Measurements from ENCODE around the gene CD99L2.

GRCh38 chrX:150863191-150863590 is 35.3 kb downstream of the CD99L2 start:
- TF ChIP-seq TAF1 (IDR thresholded peaks at IDR 0.05; ENCODE audit: borderline replicate concordance, insufficient read depth, low read length) (no peak), POLR2AphosphoS5 (IDR thresholded peaks at IDR 0.05; ENCODE audit: low read depth, low read length) (no peak)
